Embryonic facial prominence (tissue), 1 donor: Measurements from ENCODE around the gene ECPAS.
"Not testable (repeated sequence)": the region's sequence is repeated elsewhere in the genome, so short reads cannot be mapped to it uniquely, and the experiment has no call there.

Experiments
- DNase-seq: peaks from one replicate; pipeline ENCODE4 v3.0.0-alpha.2; 2016; ENCODE audit errors: extremely low spot score

ECPAS gene

GRCh38 chr9:111411266-111411665 is 72.9 kb downstream of the ECPAS start:
- no peak for DNase-seq

- no peak for DNase-seq
Measured at GRCh38 chr9:111407813-111408212, 76.4 kb downstream of the ECPAS start.

GRCh38 chr9:111405701-111406100 is 78.5 kb downstream of the ECPAS start:
- DNase-seq = no peak

- not testable (repeated sequence) for DNase-seq
Measured at GRCh38 chr9:111401486-111401885, 82.7 kb downstream of the ECPAS start.

- DNase-seq = no peak
Measured at GRCh38 chr9:111400564-111400898, 83.7 kb downstream of the ECPAS start.

GRCh38 chr9:111399772-111400563 is 84.2 kb downstream of the ECPAS start:
- no peak for DNase-seq

GRCh38 chr9:111399211-111399739 is 84.9 kb downstream of the ECPAS start:
- DNase-seq = no peak

GRCh38 chr9:111393971-111394370 is 90.2 kb downstream of the ECPAS start:
- DNase-seq = no peak

- DNase-seq = no peak
Measured at GRCh38 chr9:111389406-111389805, 94.8 kb downstream of the ECPAS start.

- DNase-seq = no peak
Measured at GRCh38 chr9:111386386-111386785, 97.8 kb downstream of the ECPAS start.

GRCh38 chr9:111381006-111381405 is 103.2 kb downstream of the ECPAS start:
- no peak for DNase-seq

GRCh38 chr9:111375817-111376564 is 108.2 kb downstream of the ECPAS start:
- no peak for DNase-seq

GRCh38 chr9:111375062-111375461 is 109.1 kb downstream of the ECPAS start:
- no peak for DNase-seq

GRCh38 chr9:111372297-111372696 is 111.9 kb downstream of the ECPAS start:
- DNase-seq = no peak

GRCh38 chr9:111366978-111367377 is 117.2 kb downstream of the ECPAS start:
- no peak for DNase-seq

GRCh38 chr9:111362526-111362925 is 121.7 kb downstream of the ECPAS start:
- no peak for DNase-seq

GRCh38 chr9:111360881-111361280 is 123.3 kb downstream of the ECPAS start:
- no peak for DNase-seq

- peak; percentile 39 for DNase-seq
Measured at GRCh38 chr9:111356481-111357244, 127.5 kb downstream of the ECPAS start.

- DNase-seq = no peak
Measured at GRCh38 chr9:111352545-111352944, 131.6 kb downstream of the ECPAS start.

- no peak for DNase-seq
Measured at GRCh38 chr9:111350556-111350955, 133.6 kb downstream of the ECPAS start.

GRCh38 chr9:111349766-111350165 is 134.4 kb downstream of the ECPAS start:
- no peak for DNase-seq

GRCh38 chr9:111348821-111349271 is 135.3 kb downstream of the ECPAS start:
- no peak for DNase-seq
